Upper lobe of left lung (tissue), 4 donors: ENCODE results near the gene ABCC4.

Experiments
- POLR2A ChIP-seq, 4 donors: fragments of 450-650 bp; IDR thresholded peaks; one replicate each; pipeline ENCODE4 v1.5.1; 2016 to 2017; ENCODE audit warnings: antibody characterized with exemption in 4 of 4, mild to moderate bottlenecking in 2 of 4
- TF ChIP-seq, protein P1 (sequence below), 6 experiments: fragments of 450-650 bp in 4 of 6; fragments of 200-600 bp in 2 of 6; sonication (generic) in 2 of 6; IDR thresholded peaks; one replicate each; pipeline ENCODE4 v1.5.1; 2016 to 2019; ENCODE audit warnings: antibody characterized with exemption in 6 of 6

DNA sequence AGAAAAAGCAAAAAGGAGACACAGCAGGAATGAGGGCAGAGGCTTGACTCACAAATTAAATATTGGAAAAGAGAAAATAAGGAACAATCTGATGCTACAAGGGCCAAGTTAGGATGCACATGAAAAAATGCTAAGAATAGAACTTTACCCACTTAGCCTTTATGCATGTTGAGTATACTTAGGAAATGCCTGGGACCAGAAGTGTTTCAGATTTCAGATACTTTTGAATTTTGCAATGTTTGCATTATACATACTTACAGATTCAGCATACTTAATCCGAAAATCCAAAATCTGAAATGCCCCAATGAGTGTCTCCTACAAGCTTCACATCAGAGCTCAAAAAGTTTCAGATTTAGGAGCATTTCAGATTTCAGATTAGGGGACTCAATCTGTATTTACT lies 262.3 kb downstream of the ABCC4 start:
- TF ChIP-seq, protein P1, sequence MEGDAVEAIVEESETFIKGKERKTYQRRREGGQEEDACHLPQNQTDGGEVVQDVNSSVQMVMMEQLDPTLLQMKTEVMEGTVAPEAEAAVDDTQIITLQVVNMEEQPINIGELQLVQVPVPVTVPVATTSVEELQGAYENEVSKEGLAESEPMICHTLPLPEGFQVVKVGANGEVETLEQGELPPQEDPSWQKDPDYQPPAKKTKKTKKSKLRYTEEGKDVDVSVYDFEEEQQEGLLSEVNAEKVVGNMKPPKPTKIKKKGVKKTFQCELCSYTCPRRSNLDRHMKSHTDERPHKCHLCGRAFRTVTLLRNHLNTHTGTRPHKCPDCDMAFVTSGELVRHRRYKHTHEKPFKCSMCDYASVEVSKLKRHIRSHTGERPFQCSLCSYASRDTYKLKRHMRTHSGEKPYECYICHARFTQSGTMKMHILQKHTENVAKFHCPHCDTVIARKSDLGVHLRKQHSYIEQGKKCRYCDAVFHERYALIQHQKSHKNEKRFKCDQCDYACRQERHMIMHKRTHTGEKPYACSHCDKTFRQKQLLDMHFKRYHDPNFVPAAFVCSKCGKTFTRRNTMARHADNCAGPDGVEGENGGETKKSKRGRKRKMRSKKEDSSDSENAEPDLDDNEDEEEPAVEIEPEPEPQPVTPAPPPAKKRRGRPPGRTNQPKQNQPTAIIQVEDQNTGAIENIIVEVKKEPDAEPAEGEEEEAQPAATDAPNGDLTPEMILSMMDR (IDR thresholded peaks at IDR 0.05) = no peak
- no peak for TF ChIP-seq POLR2A (IDR thresholded peaks at IDR 0.05)
